Measurements from ENCODE around the gene SIPA1L2.

Gene SIPA1L2

GRCh38 chr1:232586679-232587078, 43.3 kb downstream of the SIPA1L2 start:
- TF ChIP-seq CTCF (IDR thresholded peaks at IDR 0.05; ENCODE audit: low read depth, low read length): no peak
- no peak for DNase-seq (ENCODE audit: low read depth in 2 of 2)

GRCh38 chr1:232585486-232585885, 44.4 kb downstream of the SIPA1L2 start:
- TF ChIP-seq CTCF (IDR thresholded peaks at IDR 0.05; ENCODE audit: low read depth, low read length): no peak

More at GRCh38 chr1:232586679-232587078, 43.3 kb downstream of the SIPA1L2 start:
- no peak overlapping the region for H3K4me3 ChIP-seq (replicated peaks in 1 of 2; ENCODE audit: low read depth in 2 of 2, low read length in 2 of 2)

GRCh38 chr1:232581932-232582331, 48.0 kb downstream of the SIPA1L2 start:
- no peak for DNase-seq (ENCODE audit: low read depth in 2 of 2)
- no peak for TF ChIP-seq CTCF (IDR thresholded peaks at IDR 0.05; ENCODE audit: low read depth, low read length)

More at GRCh38 chr1:232585486-232585885, 44.4 kb downstream of the SIPA1L2 start:
- DNase-seq (ENCODE audit: low read depth in 2 of 2): no peak
- H3K4me3 ChIP-seq (replicated peaks in 1 of 2; ENCODE audit: low read depth in 2 of 2, low read length in 2 of 2): no peak overlapping the region

More at GRCh38 chr1:232581932-232582331, 48.0 kb downstream of the SIPA1L2 start:
- H3K4me3 ChIP-seq (replicated peaks in 1 of 2; ENCODE audit: low read depth in 2 of 2, low read length in 2 of 2): no peak overlapping the region
